K562 (cell line): ENCODE data around the gene EPHA10.
A peak's percentile ranks its signal among the peaks of the same experiment; 100 is the strongest.

ENCODE experiments used
- BDP1 ChIP-seq: IDR thresholded peaks from 3 replicates; pipeline ENCODE4 v1.6.1; 2011; ENCODE audit not compliant: insufficient read length, insufficient read depth
- GABPA ChIP-seq: fragments of 200-800 bp; sonication (Bioruptor generic); conservative IDR thresholded peaks from 2 replicates; pipeline ENCODE4 v1.6.1; 2016; ENCODE audit warnings: low read depth, missing genetic modification characterization, missing compliant biosample characterization
- KLF16 ChIP-seq: IDR thresholded peaks from 2 replicates; pipeline ENCODE4 v1.6.1; 2016; ENCODE audit warnings: antibody characterized with exemption
- MAFF ChIP-seq: IDR thresholded peaks from 2 replicates; pipeline ENCODE4 v1.6.1; 2012; ENCODE audit warnings: low read length, improper control_type of control experiment
- MXI1 ChIP-seq: IDR thresholded peaks from 2 replicates; pipeline ENCODE4 v1.6.1; 2011; ENCODE audit warnings: low read depth, mild to moderate bottlenecking, improper control_type of control experiment, low read length
- SREBF2 ChIP-seq: sonication (generic); formaldehyde crosslinking; IDR thresholded peaks from 2 replicates; pipeline ENCODE4 v1.4.0; 2020; ENCODE audit warnings: mild to moderate bottlenecking, missing genetic modification reagents
- YY1 ChIP-seq, 3 experiments: IDR thresholded peaks; 2 replicates each; pipeline ENCODE4 v1.6.1; 2011; ENCODE audit warnings: low read length in 2 of 3, mild to moderate bottlenecking in 2 of 3, moderate library complexity in 2 of 3, borderline replicate concordance in 1 of 3, control low read depth in 1 of 3, low read depth in 1 of 3; ENCODE audit not compliant: insufficient read depth in 3 of 3, insufficient replicate concordance in 2 of 3, control insufficient read depth in 1 of 3, insufficient read length in 1 of 3; ENCODE audit errors: extremely low read depth in 1 of 3
- ZNF12 ChIP-seq: sonication (generic); formaldehyde crosslinking; IDR thresholded peaks from 2 replicates; pipeline ENCODE4 v1.4.0; 2020; ENCODE audit warnings: mild to moderate bottlenecking, missing genetic modification reagents
- ZNF347 ChIP-seq: fragments of 450-650 bp; formaldehyde crosslinking; IDR thresholded peaks from 2 replicates; pipeline ENCODE4 v1.4.0; 2020; ENCODE audit warnings: low read depth, mild to moderate bottlenecking, moderate library complexity
- ZNF408 ChIP-seq: fragments of 250-450 bp; sonication (Bioruptor Pico); IDR thresholded peaks from 2 replicates; pipeline ENCODE4 v1.4.0; 2020; ENCODE audit warnings: low read depth, mild to moderate bottlenecking, moderate library complexity
- TF ChIP-seq, protein P1 (sequence below), 3 experiments: IDR thresholded peaks in 2 of 3; conservative IDR thresholded peaks in 1 of 3; 2 replicates each; pipeline ENCODE4 v1.5.1; 2011 to 2012; ENCODE audit warnings: low read length in 3 of 3, mild to moderate bottlenecking in 3 of 3, control low read depth in 2 of 3, improper control_type of control experiment in 1 of 3, inconsistent platforms in 1 of 3, low read depth in 1 of 3, mixed read lengths in 1 of 3, moderate library complexity in 1 of 3; ENCODE audit not compliant: insufficient read depth in 2 of 3
- TF ChIP-seq, protein P2 (sequence below), 3 experiments: fragments of 200-800 bp in 1 of 3; fragments of 250-450 bp in 1 of 3; fragments of 450-650 bp in 1 of 3; sonication (Bioruptor Pico) in 1 of 3; sonication (Bioruptor generic) in 1 of 3; formaldehyde crosslinking in 1 of 3; IDR thresholded peaks; 2 replicates each; pipeline versions ENCODE4 v1.6.1 to v1.8.0; 2016 to 2022; ENCODE audit warnings: mild to moderate bottlenecking in 2 of 3, missing genetic modification characterization in 2 of 3, missing compliant biosample characterization in 1 of 3, moderate library complexity in 1 of 3
- TF ChIP-seq, protein P3 (sequence below): fragments of 450-650 bp; IDR thresholded peaks from 2 replicates; pipeline ENCODE4 v1.6.1; 2016; ENCODE audit warnings: borderline replicate concordance
- TF ChIP-seq, protein P4 (sequence below): fragments of 250-450 bp; sonication (Bioruptor Pico); IDR thresholded peaks from 2 replicates; pipeline ENCODE4 v1.5.0; 2021; ENCODE audit warnings: mild to moderate bottlenecking, borderline replicate concordance

DNA sequence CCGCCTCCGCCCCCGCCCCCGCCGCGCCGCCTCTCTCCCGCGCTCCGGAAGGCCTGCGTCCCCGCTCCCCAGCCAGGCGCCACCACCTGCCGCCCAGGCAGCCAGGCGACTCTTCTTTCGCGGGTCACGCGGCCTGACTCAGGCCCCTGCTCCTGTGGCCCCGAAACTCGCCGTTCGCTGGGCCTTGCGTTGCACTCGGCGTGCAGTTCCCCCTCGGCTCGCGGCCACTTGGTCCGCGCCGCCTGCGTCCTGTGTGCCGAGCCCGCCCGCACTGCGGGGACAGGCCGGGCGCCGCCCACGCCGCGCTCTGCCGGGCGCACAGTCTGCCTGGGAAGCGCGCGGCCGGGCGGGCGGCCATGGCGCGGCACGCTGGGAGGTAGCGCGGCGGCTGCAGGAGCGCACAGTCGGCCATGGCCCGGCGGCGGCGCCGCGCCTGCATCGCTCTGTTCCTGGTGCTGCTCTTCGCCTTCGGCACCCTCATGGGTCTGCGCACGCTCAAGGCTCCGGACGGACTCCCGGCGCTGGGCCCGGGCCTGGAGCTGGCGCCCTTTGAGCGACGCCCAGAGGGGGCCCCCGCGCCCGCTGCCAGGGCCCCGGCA lies 29.0 kb upstream of the EPHA10 start, which contains the start of gene MANEAL:
- TF ChIP-seq ZNF408 (no peak), KLF16 (no peak), BDP1 (no peak), ZNF12 (CRISPR knock-in tag) (no peak), ZNF347 (CRISPR knock-in tag) (no peak), GABPA (tag) (no peak), SREBF2 (no peak), YY1 (IDR thresholded peaks at IDR 0.05; ENCODE audit: borderline replicate concordance in 1 of 3, control insufficient read depth in 1 of 3, extremely low read depth in 1 of 3, insufficient read depth in 3 of 3, insufficient read length in 1 of 3, insufficient replicate concordance in 2 of 3, low read depth in 1 of 3, low read length in 2 of 3) (peak in 2 of 3 experiments; percentile 79 to 84), MAFF (no peak), MXI1 (no peak)
- TF ChIP-seq, protein P1, sequence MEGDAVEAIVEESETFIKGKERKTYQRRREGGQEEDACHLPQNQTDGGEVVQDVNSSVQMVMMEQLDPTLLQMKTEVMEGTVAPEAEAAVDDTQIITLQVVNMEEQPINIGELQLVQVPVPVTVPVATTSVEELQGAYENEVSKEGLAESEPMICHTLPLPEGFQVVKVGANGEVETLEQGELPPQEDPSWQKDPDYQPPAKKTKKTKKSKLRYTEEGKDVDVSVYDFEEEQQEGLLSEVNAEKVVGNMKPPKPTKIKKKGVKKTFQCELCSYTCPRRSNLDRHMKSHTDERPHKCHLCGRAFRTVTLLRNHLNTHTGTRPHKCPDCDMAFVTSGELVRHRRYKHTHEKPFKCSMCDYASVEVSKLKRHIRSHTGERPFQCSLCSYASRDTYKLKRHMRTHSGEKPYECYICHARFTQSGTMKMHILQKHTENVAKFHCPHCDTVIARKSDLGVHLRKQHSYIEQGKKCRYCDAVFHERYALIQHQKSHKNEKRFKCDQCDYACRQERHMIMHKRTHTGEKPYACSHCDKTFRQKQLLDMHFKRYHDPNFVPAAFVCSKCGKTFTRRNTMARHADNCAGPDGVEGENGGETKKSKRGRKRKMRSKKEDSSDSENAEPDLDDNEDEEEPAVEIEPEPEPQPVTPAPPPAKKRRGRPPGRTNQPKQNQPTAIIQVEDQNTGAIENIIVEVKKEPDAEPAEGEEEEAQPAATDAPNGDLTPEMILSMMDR (IDR thresholded peaks at IDR 0.05 in 2 of 3, conservative IDR thresholded peaks at IDR 0.05 in 1 of 3; ENCODE audit: insufficient read depth in 2 of 3, low read depth in 1 of 3, low read length in 3 of 3): no peak
- TF ChIP-seq, protein P2, sequence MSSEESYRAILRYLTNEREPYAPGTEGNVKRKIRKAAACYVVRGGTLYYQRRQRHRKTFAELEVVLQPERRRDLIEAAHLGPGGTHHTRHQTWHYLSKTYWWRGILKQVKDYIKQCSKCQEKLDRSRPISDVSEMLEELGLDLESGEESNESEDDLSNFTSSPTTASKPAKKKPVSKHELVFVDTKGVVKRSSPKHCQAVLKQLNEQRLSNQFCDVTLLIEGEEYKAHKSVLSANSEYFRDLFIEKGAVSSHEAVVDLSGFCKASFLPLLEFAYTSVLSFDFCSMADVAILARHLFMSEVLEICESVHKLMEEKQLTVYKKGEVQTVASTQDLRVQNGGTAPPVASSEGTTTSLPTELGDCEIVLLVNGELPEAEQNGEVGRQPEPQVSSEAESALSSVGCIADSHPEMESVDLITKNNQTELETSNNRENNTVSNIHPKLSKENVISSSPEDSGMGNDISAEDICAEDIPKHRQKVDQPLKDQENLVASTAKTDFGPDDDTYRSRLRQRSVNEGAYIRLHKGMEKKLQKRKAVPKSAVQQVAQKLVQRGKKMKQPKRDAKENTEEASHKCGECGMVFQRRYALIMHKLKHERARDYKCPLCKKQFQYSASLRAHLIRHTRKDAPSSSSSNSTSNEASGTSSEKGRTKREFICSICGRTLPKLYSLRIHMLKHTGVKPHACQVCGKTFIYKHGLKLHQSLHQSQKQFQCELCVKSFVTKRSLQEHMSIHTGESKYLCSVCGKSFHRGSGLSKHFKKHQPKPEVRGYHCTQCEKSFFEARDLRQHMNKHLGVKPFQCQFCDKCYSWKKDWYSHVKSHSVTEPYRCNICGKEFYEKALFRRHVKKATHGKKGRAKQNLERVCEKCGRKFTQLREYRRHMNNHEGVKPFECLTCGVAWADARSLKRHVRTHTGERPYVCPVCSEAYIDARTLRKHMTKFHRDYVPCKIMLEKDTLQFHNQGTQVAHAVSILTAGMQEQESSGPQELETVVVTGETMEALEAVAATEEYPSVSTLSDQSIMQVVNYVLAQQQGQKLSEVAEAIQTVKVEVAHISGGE (CRISPR knock-in tag; IDR thresholded peaks at IDR 0.05): no peak
- TF ChIP-seq, protein P3, sequence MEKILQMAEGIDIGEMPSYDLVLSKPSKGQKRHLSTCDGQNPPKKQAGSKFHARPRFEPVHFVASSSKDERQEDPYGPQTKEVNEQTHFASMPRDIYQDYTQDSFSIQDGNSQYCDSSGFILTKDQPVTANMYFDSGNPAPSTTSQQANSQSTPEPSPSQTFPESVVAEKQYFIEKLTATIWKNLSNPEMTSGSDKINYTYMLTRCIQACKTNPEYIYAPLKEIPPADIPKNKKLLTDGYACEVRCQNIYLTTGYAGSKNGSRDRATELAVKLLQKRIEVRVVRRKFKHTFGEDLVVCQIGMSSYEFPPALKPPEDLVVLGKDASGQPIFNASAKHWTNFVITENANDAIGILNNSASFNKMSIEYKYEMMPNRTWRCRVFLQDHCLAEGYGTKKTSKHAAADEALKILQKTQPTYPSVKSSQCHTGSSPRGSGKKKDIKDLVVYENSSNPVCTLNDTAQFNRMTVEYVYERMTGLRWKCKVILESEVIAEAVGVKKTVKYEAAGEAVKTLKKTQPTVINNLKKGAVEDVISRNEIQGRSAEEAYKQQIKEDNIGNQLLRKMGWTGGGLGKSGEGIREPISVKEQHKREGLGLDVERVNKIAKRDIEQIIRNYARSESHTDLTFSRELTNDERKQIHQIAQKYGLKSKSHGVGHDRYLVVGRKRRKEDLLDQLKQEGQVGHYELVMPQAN: no peak
- TF ChIP-seq, protein P4, sequence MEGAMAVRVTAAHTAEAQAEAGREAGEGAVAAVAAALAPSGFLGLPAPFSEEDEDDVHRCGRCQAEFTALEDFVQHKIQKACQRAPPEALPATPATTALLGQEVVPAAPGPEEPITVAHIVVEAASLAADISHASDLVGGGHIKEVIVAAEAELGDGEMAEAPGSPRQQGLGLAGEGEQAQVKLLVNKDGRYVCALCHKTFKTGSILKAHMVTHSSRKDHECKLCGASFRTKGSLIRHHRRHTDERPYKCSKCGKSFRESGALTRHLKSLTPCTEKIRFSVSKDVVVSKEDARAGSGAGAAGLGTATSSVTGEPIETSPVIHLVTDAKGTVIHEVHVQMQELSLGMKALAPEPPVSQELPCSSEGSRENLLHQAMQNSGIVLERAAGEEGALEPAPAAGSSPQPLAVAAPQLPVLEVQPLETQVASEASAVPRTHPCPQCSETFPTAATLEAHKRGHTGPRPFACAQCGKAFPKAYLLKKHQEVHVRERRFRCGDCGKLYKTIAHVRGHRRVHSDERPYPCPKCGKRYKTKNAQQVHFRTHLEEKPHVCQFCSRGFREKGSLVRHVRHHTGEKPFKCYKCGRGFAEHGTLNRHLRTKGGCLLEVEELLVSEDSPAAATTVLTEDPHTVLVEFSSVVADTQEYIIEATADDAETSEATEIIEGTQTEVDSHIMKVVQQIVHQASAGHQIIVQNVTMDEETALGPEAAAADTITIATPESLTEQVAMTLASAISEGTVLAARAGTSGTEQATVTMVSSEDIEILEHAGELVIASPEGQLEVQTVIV (CRISPR knock-in tag): no peak
